Endothelial cell (in vitro differentiated cells): ENCODE measurements around the gene MYRIP. TPM values are rescaled to one million over a fixed set of nuclear protein-coding genes. Genes with fewer than 3 reads are reported as not detected.

Source experiments
- DNase-seq: peaks from one replicate; pipeline ENCODE4 v3.0.0; 2021; ENCODE audit warnings: low spot score
- H3K27ac Mint-ChIP-seq: one replicate; pipeline ENCODE4 v1.8.0; 2021; ENCODE audit warnings: mixed read lengths, inconsistent platforms; ENCODE audit not compliant: unreplicated experiment
- H3K27me3 Mint-ChIP-seq: one replicate; pipeline ENCODE4 v1.8.0; 2021; ENCODE audit warnings: mild to moderate bottlenecking, moderate library complexity, mixed read lengths, inconsistent platforms; ENCODE audit not compliant: unreplicated experiment
- H3K36me3 Mint-ChIP-seq: one replicate; pipeline ENCODE4 v1.8.0; 2021; ENCODE audit warnings: mild to moderate bottlenecking, low read depth, mixed read lengths, inconsistent platforms; ENCODE audit not compliant: unreplicated experiment
- H3K4me1 Mint-ChIP-seq: one replicate; pipeline ENCODE4 v1.8.0; 2021; ENCODE audit warnings: mild to moderate bottlenecking, mixed read lengths, inconsistent platforms; ENCODE audit not compliant: unreplicated experiment
- H3K4me3 Mint-ChIP-seq: one replicate; pipeline ENCODE4 v1.8.0; 2021; ENCODE audit warnings: mild to moderate bottlenecking, mixed read lengths, inconsistent platforms; ENCODE audit not compliant: unreplicated experiment
- H3K9me3 Mint-ChIP-seq: one replicate; pipeline ENCODE4 v1.8.0; 2021; ENCODE audit warnings: mixed read lengths, inconsistent platforms; ENCODE audit not compliant: unreplicated experiment
- CTCF ChIP-seq: fragments of 200-600 bp; sonication (generic); IDR thresholded peaks from one replicate; pipeline ENCODE4 v1.5.0; 2021; ENCODE audit warnings: antibody characterized with exemption; ENCODE audit not compliant: unreplicated experiment
- total RNA-seq: library from RNA; stranded (reverse); fragmentation: NEBNext Ultra II Directional; extraction: Animal tissue kit (Norgen Biotek cat#: 25700); gene quantifications from one replicate; pipeline ENCODE4 v1.2.1, GENCODE V29; 2021; ENCODE audit not compliant: unreplicated experiment

The MYRIP gene
- total RNA-seq, 1 donor from 2014 or later, result 0.49 TPM

GRCh38 chr3:40086890-40087883 is 277.8 kb downstream of the MYRIP start:
- H3K4me1 Mint-ChIP-seq, result peaks cover 9% of the 10 kb centered on the region
- no peaks in the 10 kb centered on the region for H3K27me3 Mint-ChIP-seq
- no peak for DNase-seq
- no peak for TF ChIP-seq CTCF
- no peaks in the 10 kb centered on the region for H3K9me3 Mint-ChIP-seq
- no peak overlapping the region for H3K27ac Mint-ChIP-seq
- H3K36me3 Mint-ChIP-seq, result no peaks in the 10 kb centered on the region
- H3K4me3 Mint-ChIP-seq, result no peak overlapping the region

GRCh38 chr3:40088527-40089170 is 279.2 kb downstream of the MYRIP start:
- no peak overlapping the region for H3K27ac Mint-ChIP-seq
- no peak overlapping the region for H3K4me3 Mint-ChIP-seq

GRCh38 chr3:40096661-40097111 is 287.3 kb downstream of the MYRIP start:
- Mint-ChIP-seq H3K27ac (no peak overlapping the region), H3K9me3 (no peaks in the 10 kb centered on the region), H3K27me3 (peaks cover 4% of the 10 kb centered on the region), H3K4me3 (no peak overlapping the region), H3K36me3 (peaks cover 3% of the 10 kb centered on the region), H3K4me1 (no peaks in the 10 kb centered on the region)
- TF ChIP-seq CTCF, result no peak
- no peak for DNase-seq

More at GRCh38 chr3:40088527-40089170, 279.2 kb downstream of the MYRIP start:
- TF ChIP-seq CTCF, result no peak
- Mint-ChIP-seq H3K27me3 (no peaks in the 10 kb centered on the region), H3K36me3 (no peaks in the 10 kb centered on the region), H3K4me1 (peaks cover 9% of the 10 kb centered on the region), H3K9me3 (no peaks in the 10 kb centered on the region)
- DNase-seq, result no peak

GRCh38 chr3:40097131-40098117 is 288.0 kb downstream of the MYRIP start:
- no peak overlapping the region for H3K27ac Mint-ChIP-seq

More at GRCh38 chr3:40097131-40098117, 288.0 kb downstream of the MYRIP start:
- Mint-ChIP-seq H3K9me3 (no peaks in the 10 kb centered on the region), H3K4me1 (no peaks in the 10 kb centered on the region), H3K4me3 (no peak overlapping the region), H3K27me3 (peaks cover 4% of the 10 kb centered on the region), H3K36me3 (peaks cover 3% of the 10 kb centered on the region)
- TF ChIP-seq CTCF, result no peak
- no peak for DNase-seq
